HepG2 (cell line): Measurements from ENCODE around the gene ZMIZ1. TPM values are rescaled to one million over a fixed set of nuclear protein-coding genes. Genes with fewer than 3 reads are reported as not detected.

Experiments used
- BORCS8-MEF2B ChIP-seq: sonication (generic); formaldehyde crosslinking; IDR thresholded peaks from 2 replicates; pipeline ENCODE4 v1.8.0; 2022; ENCODE audit warnings: mild to moderate bottlenecking, missing genetic modification reagents
- CREB1 ChIP-seq, 2 experiments: fragments of 450-650 bp in 1 of 2; IDR thresholded peaks; 2 replicates each; pipeline ENCODE4 v1.6.1; 2016 to 2017; ENCODE audit warnings: control low read depth in 1 of 2, mild to moderate bottlenecking in 1 of 2, missing compliant biosample characterization in 1 of 2, missing genetic modification characterization in 1 of 2
- EED ChIP-seq: sonication (generic); formaldehyde crosslinking; IDR thresholded peaks from 2 replicates; pipeline ENCODE4 v1.5.0; 2020; ENCODE audit warnings: mild to moderate bottlenecking, missing genetic modification reagents
- FOXA1 ChIP-seq, 2 experiments: fragments of 450-650 bp in 1 of 2; sonication (generic) in 1 of 2; formaldehyde crosslinking in 1 of 2; IDR thresholded peaks; 2 replicates each; pipeline versions ENCODE4 v1.4.0 to v1.6.1; 2016 to 2020; ENCODE audit warnings: missing genetic modification reagents in 1 of 2
- KDM4B ChIP-seq: sonication (generic); formaldehyde crosslinking; IDR thresholded peaks from 2 replicates; pipeline ENCODE4 v1.4.0; 2020; ENCODE audit warnings: missing genetic modification reagents
- MED13 ChIP-seq: sonication (generic); formaldehyde crosslinking; IDR thresholded peaks from 2 replicates; pipeline ENCODE4 v1.5.0; 2020; ENCODE audit warnings: missing genetic modification reagents
- MED8 ChIP-seq: sonication (generic); formaldehyde crosslinking; IDR thresholded peaks from 2 replicates; pipeline ENCODE4 v1.8.1; 2023; ENCODE audit warnings: mild to moderate bottlenecking, missing genetic modification reagents; ENCODE audit not compliant: insufficient replicate concordance
- NCOA2 ChIP-seq: sonication (generic); formaldehyde crosslinking; IDR thresholded peaks from 2 replicates; pipeline ENCODE4 v1.8.0; 2022; ENCODE audit warnings: inconsistent platforms
- NFE2 ChIP-seq: sonication (generic); formaldehyde crosslinking; IDR thresholded peaks from 2 replicates; pipeline ENCODE4 v1.4.0; 2020; ENCODE audit warnings: missing genetic modification reagents
- PAF1 ChIP-seq: IDR thresholded peaks from 2 replicates; pipeline ENCODE4 v1.6.1; 2016; ENCODE audit warnings: missing genetic modification reagents, missing compliant biosample characterization
- POLR2AphosphoS2 ChIP-seq: IDR thresholded peaks from 2 replicates; pipeline ENCODE4 v1.6.1; 2011; ENCODE audit warnings: low read depth, low read length, improper control_type of control experiment
- RBM39 ChIP-seq: fragments of 200-400 bp; formaldehyde crosslinking; IDR thresholded peaks from one replicate; pipeline ENCODE4 v1.6.1; 2018; ENCODE audit warnings: antibody characterized with exemption, mild to moderate bottlenecking, low read depth, low read length; ENCODE audit not compliant: poor library complexity, severe bottlenecking
- STAT5B ChIP-seq: sonication (generic); formaldehyde crosslinking; IDR thresholded peaks from 2 replicates; pipeline ENCODE4 v1.4.0; 2020; ENCODE audit warnings: missing genetic modification reagents
- ZFP37 ChIP-seq: sonication (generic); formaldehyde crosslinking; IDR thresholded peaks from 2 replicates; pipeline ENCODE4 v1.4.0; 2020; ENCODE audit warnings: missing genetic modification reagents, borderline replicate concordance
- ZMAT3 ChIP-seq: sonication (generic); formaldehyde crosslinking; conservative IDR thresholded peaks from 2 replicates; pipeline ENCODE4 v1.7.0; 2021; ENCODE audit warnings: missing genetic modification reagents
- ZNF101 ChIP-seq: sonication (generic); formaldehyde crosslinking; IDR thresholded peaks from 2 replicates; pipeline ENCODE4 v1.4.0; 2020; ENCODE audit warnings: mild to moderate bottlenecking, low read depth, missing genetic modification reagents, borderline replicate concordance
- ZNF138 ChIP-seq: sonication (generic); formaldehyde crosslinking; IDR thresholded peaks from 2 replicates; pipeline ENCODE4 v1.5.0; 2020; ENCODE audit warnings: mild to moderate bottlenecking, low read depth, missing genetic modification reagents
- ZNF468 ChIP-seq: sonication (generic); formaldehyde crosslinking; IDR thresholded peaks from 2 replicates; pipeline ENCODE4 v1.8.0; 2022; ENCODE audit warnings: mild to moderate bottlenecking, moderate library complexity, missing genetic modification reagents
- ZNF556 ChIP-seq: sonication (generic); formaldehyde crosslinking; IDR thresholded peaks from 2 replicates; pipeline ENCODE4 v1.4.0; 2020; ENCODE audit warnings: mild to moderate bottlenecking, missing genetic modification reagents, borderline replicate concordance
- ZNF616 ChIP-seq: sonication (generic); formaldehyde crosslinking; IDR thresholded peaks from 2 replicates; pipeline ENCODE4 v1.5.0; 2020; ENCODE audit warnings: low read depth, mild to moderate bottlenecking, missing genetic modification reagents
- ZNF773 ChIP-seq: sonication (generic); formaldehyde crosslinking; IDR thresholded peaks from 2 replicates; pipeline ENCODE4 v1.4.0; 2020; ENCODE audit warnings: missing genetic modification reagents, borderline replicate concordance
- ZNF839 ChIP-seq: sonication (generic); formaldehyde crosslinking; IDR thresholded peaks from 2 replicates; pipeline ENCODE4 v1.4.0; 2020; ENCODE audit warnings: missing genetic modification reagents, mild to moderate bottlenecking, borderline replicate concordance
- polyA plus RNA-seq, 8 experiments: library from polyadenylated mRNA; depleted of rRNA in 3 of 8; stranded (reverse) in 7 of 8; unstranded in 1 of 8; fragments of >200 nt; fragmentation: Illumina TruSeq in 4 of 8; extraction: Trizol in 4 of 8; gene quantifications; 2 replicates each; pipeline versions ENCODE4 v1.2.1 to v1.2.3, GENCODE V29; 2011 to 2016; ENCODE audit warnings: low read depth in 4 of 8, missing spikeins in 1 of 8, mixed read lengths in 1 of 8; ENCODE audit not compliant: insufficient read depth in 1 of 8
- total RNA-seq, 5 experiments: library from RNA; depleted of rRNA; stranded (reverse); fragments of >200 nt; fragmentation: Illumina TruSeq; extraction: Trizol; gene quantifications; 2 replicates each; pipeline ENCODE4 v1.2.3, GENCODE V29; 2016; ENCODE audit warnings: low read depth in 1 of 5
- TF ChIP-seq, protein P1 (sequence below): sonication (generic); formaldehyde crosslinking; IDR thresholded peaks from 2 replicates; pipeline ENCODE4 v1.4.0; 2020; ENCODE audit warnings: missing genetic modification reagents, borderline replicate concordance
- TF ChIP-seq, protein P2 (sequence below): IDR thresholded peaks from 2 replicates; pipeline ENCODE4 v1.6.1; 2016
- TF ChIP-seq, protein P3 (sequence below): sonication (generic); formaldehyde crosslinking; conservative IDR thresholded peaks from 2 replicates; pipeline ENCODE4 v1.8.1; 2023; ENCODE audit warnings: missing genetic modification reagents
- TF ChIP-seq, protein P4 (sequence below): sonication (generic); formaldehyde crosslinking; IDR thresholded peaks from 2 replicates; pipeline ENCODE4 v1.5.1; 2020; ENCODE audit warnings: missing genetic modification reagents, mild to moderate bottlenecking, borderline replicate concordance

Gene ZMIZ1
- total and polyA plus RNA-seq, 2 of the 13 experiments (the other 11 are each of a cell fraction or from before 2014, with no cell fraction given) = 5.3 to 10.2 TPM

DNA sequence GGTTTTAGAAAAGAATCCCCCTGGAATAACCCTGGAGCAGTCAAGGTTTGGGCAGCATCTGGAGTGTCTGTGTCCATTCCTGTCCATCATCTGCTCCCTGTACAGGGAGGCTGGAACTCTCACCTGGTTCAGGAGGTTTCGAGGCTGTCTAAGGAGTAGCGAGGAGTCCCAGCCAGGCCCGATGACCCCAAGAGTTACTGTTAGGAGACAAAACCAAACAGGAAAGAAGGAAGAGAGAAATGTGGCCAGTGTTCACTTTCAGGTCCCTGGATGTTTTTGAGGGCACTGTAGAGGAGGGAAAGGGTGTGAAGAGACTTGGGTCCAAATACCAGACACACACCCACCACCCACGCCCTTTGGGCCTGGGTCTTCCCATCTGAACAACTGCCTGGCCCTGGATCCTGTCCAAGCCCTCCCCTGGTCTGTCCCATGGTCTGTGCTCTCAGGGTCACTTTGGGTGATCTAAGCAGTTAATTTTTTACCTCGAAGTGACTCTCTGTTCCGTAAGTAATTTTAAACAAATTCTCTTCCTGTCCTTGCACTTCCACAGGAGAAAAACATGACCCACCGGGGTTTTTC is 117.1 kb downstream of the ZMIZ1 start (continued):
- TF ChIP-seq, protein P1, sequence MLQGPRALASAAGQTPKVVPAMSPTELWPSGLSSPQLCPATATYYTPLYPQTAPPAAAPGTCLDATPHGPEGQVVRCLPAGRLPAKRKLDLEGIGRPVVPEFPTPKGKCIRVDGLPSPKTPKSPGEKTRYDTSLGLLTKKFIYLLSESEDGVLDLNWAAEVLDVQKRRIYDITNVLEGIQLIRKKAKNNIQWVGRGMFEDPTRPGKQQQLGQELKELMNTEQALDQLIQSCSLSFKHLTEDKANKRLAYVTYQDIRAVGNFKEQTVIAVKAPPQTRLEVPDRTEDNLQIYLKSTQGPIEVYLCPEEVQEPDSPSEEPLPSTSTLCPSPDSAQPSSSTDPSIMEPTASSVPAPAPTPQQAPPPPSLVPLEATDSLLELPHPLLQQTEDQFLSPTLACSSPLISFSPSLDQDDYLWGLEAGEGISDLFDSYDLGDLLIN (CRISPR knock-in tag) = no peak
- no peak for TF ChIP-seq PAF1 (CRISPR knock-in tag)
- TF ChIP-seq ZMAT3 (CRISPR knock-in tag) = no peak
- no peak for TF ChIP-seq ZNF138 (CRISPR knock-in tag)
- TF ChIP-seq ZNF839 (CRISPR knock-in tag) = no peak
- TF ChIP-seq ZNF556 (CRISPR knock-in tag) = 0 out of 2 replicates have a peak, but pooled peaks have one; percentile 29
- TF ChIP-seq, protein P2, sequence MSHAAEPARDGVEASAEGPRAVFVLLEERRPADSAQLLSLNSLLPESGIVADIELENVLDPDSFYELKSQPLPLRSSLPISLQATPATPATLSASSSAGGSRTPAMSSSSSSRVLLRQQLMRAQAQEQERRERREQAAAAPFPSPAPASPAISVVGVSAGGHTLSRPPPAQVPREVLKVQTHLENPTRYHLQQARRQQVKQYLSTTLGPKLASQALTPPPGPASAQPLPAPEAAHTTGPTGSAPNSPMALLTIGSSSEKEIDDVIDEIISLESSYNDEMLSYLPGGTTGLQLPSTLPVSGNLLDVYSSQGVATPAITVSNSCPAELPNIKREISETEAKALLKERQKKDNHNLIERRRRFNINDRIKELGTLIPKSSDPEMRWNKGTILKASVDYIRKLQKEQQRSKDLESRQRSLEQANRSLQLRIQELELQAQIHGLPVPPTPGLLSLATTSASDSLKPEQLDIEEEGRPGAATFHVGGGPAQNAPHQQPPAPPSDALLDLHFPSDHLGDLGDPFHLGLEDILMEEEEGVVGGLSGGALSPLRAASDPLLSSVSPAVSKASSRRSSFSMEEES (CRISPR knock-in tag) = peak; percentile 71; the same call in 1 of the 2 replicates
- TF ChIP-seq KDM4B = no peak
- TF ChIP-seq, protein P3, sequence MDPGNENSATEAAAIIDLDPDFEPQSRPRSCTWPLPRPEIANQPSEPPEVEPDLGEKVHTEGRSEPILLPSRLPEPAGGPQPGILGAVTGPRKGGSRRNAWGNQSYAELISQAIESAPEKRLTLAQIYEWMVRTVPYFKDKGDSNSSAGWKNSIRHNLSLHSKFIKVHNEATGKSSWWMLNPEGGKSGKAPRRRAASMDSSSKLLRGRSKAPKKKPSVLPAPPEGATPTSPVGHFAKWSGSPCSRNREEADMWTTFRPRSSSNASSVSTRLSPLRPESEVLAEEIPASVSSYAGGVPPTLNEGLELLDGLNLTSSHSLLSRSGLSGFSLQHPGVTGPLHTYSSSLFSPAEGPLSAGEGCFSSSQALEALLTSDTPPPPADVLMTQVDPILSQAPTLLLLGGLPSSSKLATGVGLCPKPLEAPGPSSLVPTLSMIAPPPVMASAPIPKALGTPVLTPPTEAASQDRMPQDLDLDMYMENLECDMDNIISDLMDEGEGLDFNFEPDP (CRISPR knock-in tag) = no peak
- no peak for TF ChIP-seq ZFP37
- TF ChIP-seq ZNF101 (CRISPR knock-in tag) = no peak
- TF ChIP-seq MED8 = peak; percentile 7
- no peak for TF ChIP-seq FOXA1 (IDR thresholded peaks at IDR 0.05)
- TF ChIP-seq FOXA1 (CRISPR knock-in tag; IDR thresholded peaks at IDR 0.05) = no peak
- TF ChIP-seq ZNF616 (CRISPR knock-in tag) = no peak
- no peak for TF ChIP-seq ZNF773 (CRISPR knock-in tag)
- TF ChIP-seq STAT5B (CRISPR knock-in tag) = no peak
- TF ChIP-seq ZNF468 (CRISPR knock-in tag) = no peak
- TF ChIP-seq, protein P4, sequence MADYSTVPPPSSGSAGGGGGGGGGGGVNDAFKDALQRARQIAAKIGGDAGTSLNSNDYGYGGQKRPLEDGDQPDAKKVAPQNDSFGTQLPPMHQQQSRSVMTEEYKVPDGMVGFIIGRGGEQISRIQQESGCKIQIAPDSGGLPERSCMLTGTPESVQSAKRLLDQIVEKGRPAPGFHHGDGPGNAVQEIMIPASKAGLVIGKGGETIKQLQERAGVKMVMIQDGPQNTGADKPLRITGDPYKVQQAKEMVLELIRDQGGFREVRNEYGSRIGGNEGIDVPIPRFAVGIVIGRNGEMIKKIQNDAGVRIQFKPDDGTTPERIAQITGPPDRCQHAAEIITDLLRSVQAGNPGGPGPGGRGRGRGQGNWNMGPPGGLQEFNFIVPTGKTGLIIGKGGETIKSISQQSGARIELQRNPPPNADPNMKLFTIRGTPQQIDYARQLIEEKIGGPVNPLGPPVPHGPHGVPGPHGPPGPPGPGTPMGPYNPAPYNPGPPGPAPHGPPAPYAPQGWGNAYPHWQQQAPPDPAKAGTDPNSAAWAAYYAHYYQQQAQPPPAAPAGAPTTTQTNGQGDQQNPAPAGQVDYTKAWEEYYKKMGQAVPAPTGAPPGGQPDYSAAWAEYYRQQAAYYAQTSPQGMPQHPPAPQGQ (CRISPR knock-in tag) = no peak
- no peak for TF ChIP-seq BORCS8-MEF2B (CRISPR knock-in tag)
- no peak for TF ChIP-seq POLR2AphosphoS2
- TF ChIP-seq EED (CRISPR knock-in tag) = no peak
- peak; percentile 72 for TF ChIP-seq NCOA2 (CRISPR knock-in tag)
- TF ChIP-seq CREB1 (IDR thresholded peaks at IDR 0.05) = no peak
- no peak for TF ChIP-seq CREB1 (CRISPR knock-in tag; IDR thresholded peaks at IDR 0.05)
- TF ChIP-seq MED13 (CRISPR knock-in tag) = no peak
- TF ChIP-seq RBM39 = no peak
- TF ChIP-seq NFE2 (CRISPR knock-in tag) = no peak
